ENCODE results near the gene EGFLAM.

DNA sequence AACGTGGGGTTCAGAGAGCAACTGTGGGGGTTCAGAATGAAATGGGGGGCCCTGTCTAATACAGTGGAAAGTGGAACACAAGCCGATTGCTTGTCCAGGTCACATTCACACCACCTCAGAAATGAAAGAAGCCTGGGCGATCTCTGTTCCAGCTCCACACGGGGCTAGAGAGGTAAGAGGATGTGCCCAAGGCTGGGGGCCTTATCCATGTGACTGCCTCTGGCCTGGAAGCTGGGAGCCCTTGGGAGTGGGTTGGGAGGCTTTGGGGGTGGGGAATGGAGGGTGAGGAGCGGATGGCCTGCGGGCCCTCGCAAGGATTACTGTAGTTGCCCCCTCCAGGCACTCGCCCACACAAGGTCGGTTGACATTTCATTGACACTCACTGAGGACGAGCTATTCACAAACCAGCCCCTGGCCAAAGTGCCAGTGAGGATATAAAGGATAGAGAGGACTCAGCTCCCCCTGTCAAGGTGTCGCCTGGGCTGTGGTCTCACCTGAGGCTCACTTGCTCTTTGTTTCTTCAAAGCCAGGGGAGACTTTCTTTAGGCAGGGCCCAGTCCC lies 211.4 kb downstream of the EGFLAM start:
- TF ChIP-seq CTCF (IDR thresholded peaks at IDR 0.05; ENCODE audit: low read length) (no peak), EZH2 (IDR thresholded peaks at IDR 0.05; ENCODE audit: borderline replicate concordance, low read length) (no peak)

Data from OCI-LY1 (cell line).